HG03280 (cell line): ENCODE data around the gene ZFYVE19.
A peak's percentile ranks its signal among the peaks of the same experiment; 100 is the strongest.

Experiments used
- ATAC-seq: cut with Tn5 transposase; IDR thresholded peaks from one replicate; pipeline ENCODE4 v1.9.1; 2021; ENCODE audit warnings: mild to moderate bottlenecking, moderate library complexity; ENCODE audit not compliant: unreplicated experiment

Gene ZFYVE19

DNA sequence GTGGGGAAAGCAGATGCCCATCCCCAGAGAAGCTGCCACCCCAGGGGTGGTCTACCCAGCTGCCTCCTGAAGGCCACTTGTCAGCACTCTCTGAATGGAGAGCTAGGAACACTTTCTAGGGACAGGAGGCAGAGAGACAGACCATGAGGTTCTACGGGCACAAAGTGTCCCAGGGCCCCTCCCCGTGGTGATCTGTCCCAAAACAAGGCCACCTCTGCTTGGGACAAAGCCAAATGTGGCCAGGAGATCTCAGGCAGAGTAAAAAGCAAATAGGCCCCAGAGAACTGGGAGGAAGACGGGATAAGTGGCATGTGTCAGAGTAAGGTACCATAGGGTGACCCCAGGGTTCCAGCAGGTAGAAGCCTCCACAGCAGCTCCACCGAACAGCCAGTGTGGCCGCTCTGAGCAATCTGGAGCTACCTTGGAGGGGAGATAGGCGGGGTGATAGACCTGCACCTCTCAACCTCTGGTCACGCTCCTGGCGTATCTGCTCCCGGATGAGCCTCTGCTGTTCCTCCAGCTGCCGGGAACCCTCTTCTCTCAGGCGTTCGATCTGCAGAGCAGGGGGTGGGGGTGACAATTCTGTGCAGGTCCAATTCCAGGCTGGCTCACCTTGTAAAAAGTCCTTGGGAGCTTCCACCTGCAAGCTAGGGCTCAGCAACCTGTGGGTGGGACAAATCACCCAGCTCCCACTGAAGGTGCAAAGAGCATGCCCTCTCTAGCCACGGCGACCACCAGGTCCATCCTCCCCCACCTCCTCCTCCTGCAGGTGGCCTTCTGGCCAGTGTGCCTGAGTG, 31.0 kb upstream of the ZFYVE19 start:
- ATAC-seq, result no peak

DNA sequence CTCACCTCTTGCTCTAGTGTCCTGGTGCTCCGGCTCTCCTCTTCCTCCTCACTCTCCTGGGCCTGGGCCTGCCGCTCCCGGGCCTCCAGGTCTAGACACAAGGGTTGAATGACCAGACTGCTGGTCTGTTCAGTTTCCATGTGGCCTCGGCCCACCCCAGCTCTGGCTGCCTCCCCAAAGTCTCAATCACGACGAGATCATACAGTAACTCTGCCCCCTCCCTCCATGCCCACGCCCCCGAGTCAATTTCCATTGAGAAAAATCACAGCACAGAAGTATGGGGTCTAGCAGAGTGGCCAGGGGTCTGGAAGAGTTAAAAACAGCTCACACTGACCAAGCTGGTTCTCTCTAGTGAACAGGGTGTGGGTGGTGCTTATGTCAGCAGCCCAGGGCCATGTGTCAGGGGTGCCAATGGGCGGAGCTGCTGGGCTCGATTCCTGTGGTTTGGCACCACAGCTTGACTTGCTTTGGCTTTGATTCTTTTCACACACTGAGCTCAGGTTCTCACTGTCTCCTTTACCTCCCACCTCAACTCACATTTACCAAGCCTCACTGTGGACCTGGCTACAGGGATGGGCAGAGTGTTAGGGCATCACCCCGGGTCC, 30.2 kb upstream of the ZFYVE19 start:
- no peak for ATAC-seq

DNA sequence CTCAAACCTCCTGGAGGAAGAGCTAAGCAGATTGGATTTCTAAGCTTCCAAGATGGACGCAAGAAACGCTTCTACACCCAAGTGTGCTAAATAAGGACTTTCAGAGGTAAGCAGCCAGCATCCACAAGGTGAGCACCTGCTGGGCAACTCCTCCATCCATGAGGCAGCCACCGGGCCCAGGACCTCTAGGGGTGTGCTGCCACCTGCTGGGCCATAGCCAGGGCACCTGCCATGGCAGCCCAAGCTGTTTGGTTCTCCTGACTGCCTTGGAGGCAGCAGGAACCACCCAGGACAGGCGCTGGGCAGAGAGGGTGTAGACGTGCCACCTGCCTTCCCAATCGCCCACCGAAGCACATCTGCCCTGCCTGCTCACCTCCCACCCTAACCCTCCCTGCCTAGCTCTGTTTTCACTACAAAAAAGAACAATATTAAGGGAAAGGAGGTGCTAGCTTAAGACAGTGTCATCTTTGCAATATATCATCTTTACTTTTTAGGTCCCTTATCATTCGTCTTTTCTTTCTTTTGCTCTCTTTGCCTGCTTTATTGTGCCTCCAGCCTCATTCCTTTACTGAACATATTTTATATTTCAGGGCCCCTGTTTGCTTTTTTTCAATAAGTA, 24.2 kb upstream of the ZFYVE19 start:
- peak; percentile 79 for ATAC-seq

DNA sequence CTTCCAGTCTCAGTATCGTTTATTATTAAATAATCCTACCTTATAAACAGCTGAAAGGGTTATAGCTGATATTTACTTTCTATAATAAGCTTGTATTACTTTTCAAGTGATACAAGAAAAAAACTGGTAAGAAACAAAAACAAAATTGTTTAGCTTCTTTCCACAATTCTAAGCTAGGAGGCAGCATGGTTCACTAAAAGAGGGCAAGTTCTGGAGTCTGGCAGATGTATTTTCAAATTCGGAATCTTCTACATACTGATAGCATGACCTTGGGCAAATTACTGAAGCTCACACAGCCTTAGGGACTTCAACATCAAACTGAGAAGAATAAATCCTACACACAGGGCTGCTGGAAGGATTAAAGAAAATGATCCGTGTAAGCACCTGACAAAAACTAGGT, 21.7 kb upstream of the ZFYVE19 start:
- ATAC-seq, result no peak

DNA sequence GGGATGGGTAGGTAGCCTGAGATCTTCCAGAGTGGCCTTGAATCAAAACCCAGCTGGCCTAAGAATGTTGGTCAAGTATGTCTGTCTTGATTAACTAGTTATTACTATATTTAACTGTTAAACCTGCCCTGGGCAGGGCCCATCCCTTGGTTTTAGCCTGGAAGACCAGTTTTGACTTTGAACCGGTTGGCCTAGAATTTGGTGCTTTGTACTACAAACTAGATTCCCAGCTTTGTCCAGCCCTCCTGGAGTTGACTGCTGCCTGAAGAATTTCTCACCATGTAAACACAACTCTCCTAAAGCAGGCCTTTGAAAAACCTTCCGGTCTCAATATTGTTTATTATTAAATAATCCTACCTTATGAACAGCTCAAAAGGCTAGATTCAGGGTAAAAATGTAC, 21.1 kb upstream of the ZFYVE19 start:
- no peak for ATAC-seq

DNA sequence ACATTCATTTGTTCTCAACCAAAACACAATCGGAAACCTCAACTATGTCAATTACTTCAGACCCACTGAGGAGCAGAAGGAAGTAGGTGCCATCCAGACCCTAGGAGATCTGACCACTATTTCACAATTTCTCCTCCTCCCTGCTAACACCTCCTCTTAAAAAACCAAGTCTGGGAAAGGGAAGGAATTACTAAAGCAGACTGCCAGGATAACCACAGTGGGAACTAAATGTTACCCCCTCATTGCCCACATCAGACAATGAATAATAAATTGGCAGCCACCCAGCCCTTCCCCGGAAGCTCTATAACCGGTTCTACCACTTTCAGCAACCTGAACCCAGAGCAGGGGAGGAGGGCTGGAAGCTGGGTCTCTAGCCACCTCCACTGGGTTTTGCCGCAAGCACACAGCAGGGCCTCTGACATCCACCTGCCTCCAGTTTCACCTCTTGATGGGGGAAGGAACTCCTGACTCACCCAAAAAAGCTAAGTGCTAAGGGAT, 19.5 kb upstream of the ZFYVE19 start:
- ATAC-seq, result no peak

DNA sequence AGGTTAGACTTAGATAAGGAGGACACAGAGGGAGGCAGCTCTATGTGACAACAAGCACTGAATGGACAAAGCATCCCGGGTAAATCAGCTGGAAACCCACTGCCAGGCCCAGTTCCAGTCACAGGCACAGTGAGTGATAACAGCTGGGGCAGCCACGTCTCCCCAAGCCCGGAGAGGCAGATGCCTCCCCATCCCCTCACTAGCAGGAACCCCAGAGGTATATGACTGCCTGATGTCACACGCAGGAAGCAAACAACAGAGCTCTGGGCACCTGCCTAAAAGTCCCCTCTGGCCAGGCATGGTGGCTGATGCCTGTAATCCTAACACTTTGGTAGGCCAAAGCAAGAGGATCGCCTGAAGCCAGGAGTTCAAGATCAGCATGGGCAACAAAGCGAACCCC, 18.9 kb upstream of the ZFYVE19 start:
- no peak for ATAC-seq

DNA sequence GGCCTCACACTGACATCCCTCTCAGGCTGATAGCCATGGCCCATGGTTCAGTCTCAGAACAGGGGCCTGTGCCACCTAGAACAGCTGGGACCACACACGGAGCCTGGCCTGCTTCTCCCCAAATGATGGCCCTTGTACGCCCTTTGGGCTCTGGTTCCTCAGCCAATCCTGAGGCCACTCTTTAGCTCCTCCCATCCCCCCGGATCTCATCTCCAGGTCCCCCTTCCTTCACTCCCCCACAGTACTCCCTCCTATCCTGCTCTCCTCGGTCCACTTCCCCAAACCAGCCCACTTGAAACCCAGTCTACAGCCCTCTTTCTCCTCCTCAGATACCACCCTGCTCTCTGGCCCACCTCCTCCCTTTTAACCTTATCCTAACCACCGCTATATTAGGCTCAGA, 17.8 kb upstream of the ZFYVE19 start:
- ATAC-seq, result no peak

DNA sequence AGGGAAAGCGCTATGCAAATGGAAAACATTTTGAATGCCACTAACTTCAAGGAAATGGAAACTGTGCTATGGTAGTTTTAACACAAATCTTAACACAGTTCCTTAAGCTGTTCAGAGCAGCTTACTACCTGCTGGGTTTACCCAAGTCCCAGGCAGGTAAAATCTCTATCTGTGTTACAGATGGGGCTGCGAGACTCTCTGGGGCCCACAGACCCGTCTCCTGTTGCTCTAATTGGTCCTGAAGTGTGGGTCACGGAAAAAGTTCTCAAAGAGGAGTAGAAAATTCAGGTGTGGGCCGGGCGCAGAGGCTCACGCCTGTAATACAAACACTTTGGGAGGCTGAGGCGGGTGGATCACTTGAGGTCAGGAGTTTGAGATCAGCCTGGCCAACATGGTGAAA, 16.9 kb upstream of the ZFYVE19 start:
- ATAC-seq, result no peak

DNA sequence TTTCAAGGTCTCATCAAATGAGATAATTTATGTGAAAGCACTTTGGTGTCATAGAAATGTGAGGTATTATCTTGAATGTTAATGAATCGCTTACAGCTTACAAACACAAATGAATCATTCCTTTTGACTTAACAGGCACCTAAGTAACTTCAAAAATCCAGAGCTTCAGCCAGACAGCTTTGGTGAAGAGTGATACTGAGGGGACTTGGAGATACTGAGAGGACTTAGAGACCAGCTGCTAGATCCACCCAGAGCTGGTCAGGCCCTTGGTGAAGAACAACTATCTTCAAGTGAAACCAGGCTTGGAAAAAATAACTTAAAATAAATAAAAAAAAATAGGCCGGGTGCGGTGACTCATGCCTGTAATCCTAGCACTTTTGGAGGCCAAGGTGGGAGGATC, 16.2 kb upstream of the ZFYVE19 start:
- ATAC-seq, result no peak

DNA sequence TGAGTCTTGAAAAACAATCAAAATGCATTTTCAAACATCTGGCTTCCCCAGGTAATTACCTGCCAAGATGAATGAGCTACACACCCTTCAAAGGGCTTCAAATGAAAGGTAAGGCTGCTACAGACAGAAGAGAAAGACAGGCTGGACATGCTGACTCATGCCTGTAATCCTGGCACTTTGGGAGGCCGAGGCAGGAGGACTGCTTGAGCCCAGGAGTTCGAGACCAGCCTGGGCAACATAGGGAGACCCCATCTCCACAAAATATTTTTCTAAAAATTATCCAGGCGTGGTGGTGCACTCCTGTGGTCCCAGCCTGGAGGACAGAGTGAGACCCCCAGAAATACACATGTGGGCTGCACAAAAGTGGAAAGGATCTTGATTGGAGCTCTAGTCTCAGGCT, 14.5 kb upstream of the ZFYVE19 start:
- ATAC-seq, result no peak

DNA sequence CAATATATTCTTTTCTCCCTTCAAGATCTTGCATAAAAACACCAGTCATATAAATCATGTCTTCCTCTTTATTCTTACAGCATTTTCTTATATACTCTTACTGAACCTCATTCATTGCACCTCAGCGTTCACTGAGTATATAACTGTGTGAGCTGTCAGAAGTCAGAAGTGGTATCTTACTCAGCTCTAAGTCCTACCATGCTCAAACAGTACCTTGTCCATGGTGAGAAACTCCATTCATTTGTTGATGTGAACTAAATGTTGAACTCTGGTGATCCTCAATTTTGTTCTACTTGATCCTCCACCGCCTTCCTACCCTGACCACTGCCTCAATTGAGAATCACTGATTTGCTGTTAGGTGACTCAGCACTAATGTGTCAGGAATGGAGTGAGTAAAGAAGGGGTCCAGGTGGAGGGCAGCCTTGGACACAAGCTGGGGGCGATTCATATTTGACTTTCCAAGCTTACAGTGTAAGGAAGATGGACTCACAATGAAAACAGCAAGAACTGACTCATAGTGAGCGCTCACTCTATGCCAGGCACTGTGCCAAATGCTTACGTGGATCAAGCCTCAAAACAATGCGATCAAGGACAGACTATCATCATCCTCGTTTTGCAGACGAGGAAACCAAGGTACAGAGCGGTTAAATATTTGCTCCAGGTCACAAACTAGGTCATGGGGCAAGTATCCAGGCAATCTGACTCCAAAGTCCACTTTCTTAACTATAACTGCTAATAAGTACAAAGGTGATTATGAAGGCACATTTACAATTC, 13.5 kb upstream of the ZFYVE19 start:
- ATAC-seq, result no peak

DNA sequence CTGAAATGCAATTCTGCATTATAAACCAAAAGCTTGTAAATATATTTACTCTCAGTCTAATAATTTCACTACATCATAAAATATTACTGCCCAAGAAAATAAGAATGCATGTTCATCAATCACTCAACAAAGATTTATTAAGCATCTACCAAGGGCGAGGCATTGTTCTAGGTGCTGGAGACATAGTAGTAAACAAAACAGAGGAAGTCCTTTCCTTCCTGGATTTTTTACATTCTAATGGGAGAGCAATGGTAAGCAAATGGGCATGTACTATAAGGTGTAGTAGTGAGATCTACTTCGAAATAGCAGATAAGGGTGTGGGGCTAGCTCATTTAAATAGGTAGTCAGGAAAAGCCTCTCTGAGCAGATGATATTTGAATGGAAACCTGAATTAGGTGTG, 10.8 kb upstream of the ZFYVE19 start:
- ATAC-seq, result no peak

DNA sequence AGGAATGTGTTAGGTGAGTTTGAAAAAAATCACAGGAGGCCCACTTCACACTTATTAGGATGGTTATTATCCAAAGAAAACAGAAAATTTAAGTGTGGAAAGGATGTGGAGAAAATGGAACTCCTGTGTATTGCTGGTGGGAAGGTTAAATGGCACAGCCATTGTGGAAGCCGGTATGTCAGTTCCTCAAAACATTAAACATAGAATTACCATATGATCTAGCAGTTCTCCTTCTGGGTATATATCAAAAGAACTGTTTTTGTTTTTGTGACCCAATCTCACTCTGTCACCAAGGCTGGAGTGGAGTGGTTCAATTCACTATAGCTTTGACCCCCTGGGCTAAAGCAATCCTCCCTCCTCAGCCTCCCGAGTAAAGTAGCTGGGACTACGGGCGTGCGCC, 10.4 kb upstream of the ZFYVE19 start:
- no peak for ATAC-seq

DNA sequence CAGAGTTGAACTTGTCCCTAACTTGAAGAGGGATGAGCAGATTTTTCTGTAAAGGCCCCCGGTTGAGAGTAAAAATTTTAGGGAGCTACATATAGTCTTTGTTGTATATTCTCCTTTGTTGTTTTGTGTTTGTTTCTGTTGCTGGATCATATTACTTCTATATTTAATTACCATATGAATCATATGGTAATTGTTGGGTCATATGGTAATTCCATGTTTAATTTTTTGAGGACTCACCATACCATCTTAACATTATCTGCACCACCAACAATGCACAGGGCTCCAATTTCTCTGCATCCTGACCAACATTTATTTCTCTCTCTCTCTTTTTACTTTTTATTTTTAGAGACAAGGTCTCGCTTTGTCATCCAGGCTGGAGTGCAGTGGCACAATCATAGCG, 7.4 kb upstream of the ZFYVE19 start:
- ATAC-seq, result no peak

DNA sequence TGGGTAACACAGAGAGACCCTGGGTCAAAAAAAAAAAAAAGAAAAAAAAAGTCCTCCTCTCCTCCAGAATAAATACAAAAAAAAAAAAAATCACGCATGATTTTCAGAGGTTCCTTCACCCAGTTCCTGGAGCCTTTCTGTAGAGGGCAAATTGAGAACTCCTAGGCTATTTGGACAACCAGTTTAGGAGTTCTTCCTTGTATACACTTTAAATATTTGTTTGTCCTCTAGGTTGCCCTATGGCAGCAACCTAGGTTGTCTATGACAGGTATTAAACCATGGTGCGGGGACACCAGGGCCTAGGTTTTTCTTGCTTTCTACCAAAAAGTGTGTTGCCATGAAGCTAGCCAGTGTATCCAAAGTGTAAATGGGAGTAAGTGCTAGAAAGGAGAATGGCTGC, 3.8 kb upstream of the ZFYVE19 start:
- no peak for ATAC-seq

DNA sequence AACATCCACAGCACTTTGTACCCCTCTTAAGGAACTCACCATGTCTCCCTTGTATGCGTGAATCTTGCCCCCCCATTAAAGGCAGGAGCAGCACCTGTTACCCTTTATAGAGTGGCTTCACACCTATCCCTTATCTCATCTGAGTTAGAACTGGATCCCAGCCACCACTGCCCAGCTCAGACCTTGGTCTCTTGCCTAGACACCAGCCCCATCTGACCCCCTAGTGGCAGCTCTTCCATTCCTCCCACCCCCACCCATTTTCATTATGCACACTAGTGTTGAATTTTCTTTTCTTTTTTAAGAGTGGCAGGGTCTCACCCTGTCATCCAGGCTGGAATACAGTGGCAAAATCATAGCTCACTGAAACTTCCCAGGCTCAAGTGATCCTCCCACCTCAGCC, 3.2 kb upstream of the ZFYVE19 start:
- ATAC-seq, result no peak

DNA sequence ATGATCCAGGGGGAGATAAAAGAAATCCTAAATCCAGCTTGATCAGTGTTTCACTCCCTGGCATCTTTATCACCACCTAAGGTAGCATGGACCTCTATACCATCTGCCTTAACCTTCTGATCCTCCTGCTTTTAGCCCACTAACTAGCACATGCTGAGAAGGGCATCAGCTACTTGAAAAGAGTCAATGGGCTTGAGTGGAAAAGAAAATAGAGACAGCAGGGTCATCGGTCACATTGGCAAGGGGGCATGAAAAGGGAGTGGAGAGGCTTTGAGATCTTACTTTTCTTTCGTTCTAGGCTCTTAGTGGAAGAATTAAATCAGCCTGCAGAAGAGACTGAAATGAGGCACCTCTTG, 239 bp upstream of the ZFYVE19 start:
- ATAC-seq, result no peak

DNA sequence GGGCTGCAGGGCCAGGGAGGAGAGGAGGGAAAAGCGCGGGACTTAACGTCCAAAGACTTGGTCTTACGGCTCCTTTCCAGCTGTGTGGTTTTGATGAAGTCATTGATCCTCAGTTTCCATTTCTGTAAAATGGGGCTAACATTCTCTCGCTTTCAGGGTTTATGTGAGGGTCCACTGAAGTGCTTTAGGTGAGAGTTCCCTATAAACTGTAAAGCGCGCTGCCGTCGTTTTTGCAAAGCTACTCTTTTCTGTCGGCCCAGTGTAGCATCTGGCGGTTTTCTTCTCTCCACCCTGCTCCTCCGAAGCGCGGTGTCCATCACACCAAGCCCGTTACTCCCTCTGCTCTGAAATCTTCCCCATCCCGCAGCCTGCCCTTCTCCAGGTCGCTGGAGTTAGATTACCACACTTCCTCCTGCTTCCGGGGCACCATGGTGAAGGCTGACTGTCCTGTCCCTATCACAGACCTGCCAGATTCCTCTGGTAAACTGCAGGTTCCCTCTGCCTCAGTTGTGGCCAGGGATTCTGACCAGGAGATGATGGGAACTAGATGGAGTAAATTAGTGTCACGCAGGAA, 1.1 kb downstream of the ZFYVE19 start:
- ATAC-seq, result no peak

DNA sequence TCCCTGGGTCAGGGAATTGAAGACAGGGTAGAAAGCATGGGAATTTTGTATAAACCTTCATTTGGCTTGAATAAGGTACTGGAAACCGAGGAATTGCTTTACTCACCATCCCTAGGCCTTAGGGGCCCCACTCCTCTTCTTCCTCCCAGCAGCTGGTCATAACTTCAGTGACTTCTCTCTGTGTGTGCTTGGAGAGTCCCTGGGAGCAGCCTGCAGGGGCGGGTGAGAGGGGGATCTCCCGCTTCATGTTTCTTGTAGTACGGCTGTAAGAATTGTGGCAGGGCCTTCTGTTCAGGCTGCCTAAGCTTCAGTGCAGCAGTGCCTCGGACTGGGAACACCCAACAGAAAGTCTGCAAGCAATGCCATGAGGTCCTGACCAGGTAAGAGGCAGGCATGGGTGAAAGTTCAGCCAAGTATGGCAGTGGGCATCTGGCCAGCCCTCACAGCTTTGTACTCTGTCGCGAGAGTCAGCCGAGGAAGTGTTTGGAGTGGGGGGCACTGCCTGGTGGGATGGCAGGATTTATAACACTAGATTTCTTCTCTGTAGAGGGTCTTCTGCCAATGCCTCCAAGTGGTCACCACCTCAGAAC, 2.1 kb downstream of the ZFYVE19 start:
- no peak for ATAC-seq
